Measurements from ENCODE around the gene TIMM17A.
"Not testable (repeated sequence)": the region's sequence is repeated elsewhere in the genome, so short reads cannot be mapped to it uniquely, and the experiment has no call there.

The TIMM17A gene

GRCh38 chr1:202016811-202017748, 61.8 kb downstream of the TIMM17A start:
- in situ Hi-C loops (cut with MboI; ENCODE audit: low sequenced_read_pairs, unreplicated experiment) = no loop called here
- no peak for DNase-seq (ENCODE audit: low spot score)
- TF ChIP-seq, protein P1, sequence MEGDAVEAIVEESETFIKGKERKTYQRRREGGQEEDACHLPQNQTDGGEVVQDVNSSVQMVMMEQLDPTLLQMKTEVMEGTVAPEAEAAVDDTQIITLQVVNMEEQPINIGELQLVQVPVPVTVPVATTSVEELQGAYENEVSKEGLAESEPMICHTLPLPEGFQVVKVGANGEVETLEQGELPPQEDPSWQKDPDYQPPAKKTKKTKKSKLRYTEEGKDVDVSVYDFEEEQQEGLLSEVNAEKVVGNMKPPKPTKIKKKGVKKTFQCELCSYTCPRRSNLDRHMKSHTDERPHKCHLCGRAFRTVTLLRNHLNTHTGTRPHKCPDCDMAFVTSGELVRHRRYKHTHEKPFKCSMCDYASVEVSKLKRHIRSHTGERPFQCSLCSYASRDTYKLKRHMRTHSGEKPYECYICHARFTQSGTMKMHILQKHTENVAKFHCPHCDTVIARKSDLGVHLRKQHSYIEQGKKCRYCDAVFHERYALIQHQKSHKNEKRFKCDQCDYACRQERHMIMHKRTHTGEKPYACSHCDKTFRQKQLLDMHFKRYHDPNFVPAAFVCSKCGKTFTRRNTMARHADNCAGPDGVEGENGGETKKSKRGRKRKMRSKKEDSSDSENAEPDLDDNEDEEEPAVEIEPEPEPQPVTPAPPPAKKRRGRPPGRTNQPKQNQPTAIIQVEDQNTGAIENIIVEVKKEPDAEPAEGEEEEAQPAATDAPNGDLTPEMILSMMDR (IDR thresholded peaks at IDR 0.05; ENCODE audit: borderline replicate concordance, control extremely low read depth, extremely low read depth, insufficient read depth, missing control alignments) = no peak

- DNase-seq (ENCODE audit: low spot score) = no peak
- TF ChIP-seq, protein P1 (IDR thresholded peaks at IDR 0.05; ENCODE audit: borderline replicate concordance, control extremely low read depth, extremely low read depth, insufficient read depth, missing control alignments) = no peak
- in situ Hi-C loops (cut with MboI; ENCODE audit: low sequenced_read_pairs, unreplicated experiment) = no loop called here
These were observed 62.6 kb downstream of the TIMM17A start for GRCh38 chr1:202017749-202018467.

DNA sequence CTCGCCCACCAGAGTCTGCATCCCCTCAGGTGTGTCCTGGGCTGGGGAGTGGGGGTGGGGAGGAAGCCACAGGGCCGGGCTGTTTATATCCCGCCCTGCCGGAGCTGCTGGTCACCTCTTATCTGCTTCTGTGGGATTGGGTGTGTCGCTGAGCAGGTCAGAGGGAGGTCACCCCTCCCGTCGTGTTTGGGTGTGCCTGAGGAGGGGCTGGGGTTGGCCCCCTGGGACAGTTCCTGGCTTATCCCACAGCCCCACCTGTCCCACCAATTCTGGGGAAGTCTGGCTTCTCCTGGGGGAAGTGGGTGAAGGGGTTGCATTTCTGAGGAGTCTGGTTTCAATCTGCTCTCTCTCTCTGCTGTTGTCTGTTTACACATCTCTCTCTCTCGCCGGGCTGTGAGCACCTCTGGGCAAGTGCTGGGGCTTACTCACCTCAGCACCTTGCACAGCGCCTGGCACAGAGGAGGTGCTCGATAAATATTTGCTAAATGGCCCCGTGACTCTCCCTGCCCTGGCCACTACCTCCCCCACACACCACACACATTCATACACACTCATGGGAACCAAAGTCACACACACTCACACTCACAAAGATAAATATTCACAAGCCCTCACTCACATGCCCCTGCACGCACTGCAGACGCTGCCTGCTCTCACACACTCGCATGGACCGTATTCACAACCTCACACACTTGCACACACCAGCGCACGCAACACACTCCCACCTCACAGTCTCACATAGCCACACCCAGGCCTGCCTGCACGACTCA, 63.3 kb downstream of the TIMM17A start:
- in situ Hi-C loops (cut with MboI; ENCODE audit: low sequenced_read_pairs, unreplicated experiment) = no loop called here
- TF ChIP-seq, protein P1 (IDR thresholded peaks at IDR 0.05; ENCODE audit: borderline replicate concordance, control extremely low read depth, extremely low read depth, insufficient read depth, missing control alignments) = no peak
- DNase-seq (ENCODE audit: low spot score) = no peak

- DNase-seq (ENCODE audit: low spot score); in situ Hi-C loops (cut with MboI; ENCODE audit: low sequenced_read_pairs, unreplicated experiment): not testable (repeated sequence)
These were observed 63.9 kb downstream of the TIMM17A start for GRCh38 chr1:202019235-202019558.

Measured in GM13976 (cell line).